Adrenal gland (tissue), 5 donors: ENCODE data around the gene ABHD16A.

Experiments
- CTCF ChIP-seq, 6 experiments: fragments of 450-650 bp in 4 of 6; fragments of 200-600 bp in 2 of 6; sonication (generic) in 1 of 6; IDR thresholded peaks; 1 replicate in 5 of 6; 2 replicates in 1 of 6; pipeline versions ENCODE4 v1.5.1 to v1.8.0; 2016 to 2021; ENCODE audit warnings: antibody characterized with exemption in 6 of 6, mild to moderate bottlenecking in 2 of 6, moderate library complexity in 1 of 6
- POLR2A ChIP-seq, 2 donors: fragments of 450-650 bp; IDR thresholded peaks; one replicate each; pipeline ENCODE4 v1.6.1; 2017; ENCODE audit warnings: antibody characterized with exemption in 2 of 2, mild to moderate bottlenecking in 2 of 2, moderate library complexity in 1 of 2
- donor health status: DM: no; HTN: no; CAD: no.

GRCh38 chr6:31640612-31641011 lies 62.5 kb downstream of the ABHD16A start:
- TF ChIP-seq CTCF (IDR thresholded peaks at IDR 0.05): no peak
- TF ChIP-seq POLR2A (IDR thresholded peaks at IDR 0.05): no peak
